NCI-H1417 (cell line): ENCODE measurements around the gene ZNF628.

Source experiments
- DNase-seq, 3 experiments: peaks; one replicate each; lab custom pipeline; 2025; lab: John Stamatoyannopoulos, UW

ZNF628 gene

GRCh38 chr19:55529636-55530234 lies 53.3 kb downstream of the ZNF628 start:
- DNase-seq = no peak

GRCh38 chr19:55530996-55531395 lies 54.6 kb downstream of the ZNF628 start:
- no peak for DNase-seq
